Progenitor cell of endocrine pancreas (in vitro differentiated cells): Measurements from ENCODE around the gene SLC17A7. TPM values are rescaled to one million over a fixed set of nuclear protein-coding genes. Genes with fewer than 3 reads are reported as not detected.

ENCODE experiments used
- DNase-seq: peaks from one replicate; pipeline ENCODE4 v3.0.0; 2021; ENCODE audit warnings: low spot score; ENCODE audit not compliant: unreplicated experiment
- H3K27ac Mint-ChIP-seq: 2 replicates; pipeline ENCODE4 v1.8.0; 2021; ENCODE audit warnings: mild to moderate bottlenecking, moderate library complexity, mixed read lengths
- H3K27me3 Mint-ChIP-seq: 2 replicates; pipeline ENCODE4 v1.8.0; 2021; ENCODE audit warnings: mixed read lengths
- H3K36me3 Mint-ChIP-seq: 2 replicates; pipeline ENCODE4 v1.8.0; 2022; ENCODE audit warnings: mixed read lengths; ENCODE audit not compliant: insufficient read depth
- H3K4me1 Mint-ChIP-seq: 2 replicates; pipeline ENCODE4 v1.8.0; 2021; ENCODE audit warnings: low read depth, mixed read lengths
- H3K4me3 Mint-ChIP-seq: 2 replicates; pipeline ENCODE4 v1.8.0; 2021; ENCODE audit warnings: low read depth, mild to moderate bottlenecking, moderate library complexity, mixed read lengths
- H3K9me3 Mint-ChIP-seq: 2 replicates; pipeline ENCODE4 v1.8.0; 2021; ENCODE audit warnings: low read depth, mixed read lengths
- CTCF ChIP-seq: fragments of 200-600 bp; sonication (generic); IDR thresholded peaks from one replicate; pipeline ENCODE4 v1.5.0; 2021; ENCODE audit warnings: antibody characterized with exemption, mild to moderate bottlenecking; ENCODE audit not compliant: unreplicated experiment
- total RNA-seq: library from RNA; stranded (reverse); gene quantifications from 2 replicates; pipeline ENCODE4 v1.2.1, GENCODE V29; 2021

The SLC17A7 gene
- total RNA-seq, 1 donor from 2014 or later = 0.29 TPM

- Mint-ChIP-seq H3K4me1 (peaks cover 8% of the 10 kb centered on the region), H3K9me3 (no peaks in the 10 kb centered on the region)
- TF ChIP-seq CTCF = no peak
Measured at GRCh38 chr19:49398931-49399330, 42.4 kb downstream of the SLC17A7 start.

DNA sequence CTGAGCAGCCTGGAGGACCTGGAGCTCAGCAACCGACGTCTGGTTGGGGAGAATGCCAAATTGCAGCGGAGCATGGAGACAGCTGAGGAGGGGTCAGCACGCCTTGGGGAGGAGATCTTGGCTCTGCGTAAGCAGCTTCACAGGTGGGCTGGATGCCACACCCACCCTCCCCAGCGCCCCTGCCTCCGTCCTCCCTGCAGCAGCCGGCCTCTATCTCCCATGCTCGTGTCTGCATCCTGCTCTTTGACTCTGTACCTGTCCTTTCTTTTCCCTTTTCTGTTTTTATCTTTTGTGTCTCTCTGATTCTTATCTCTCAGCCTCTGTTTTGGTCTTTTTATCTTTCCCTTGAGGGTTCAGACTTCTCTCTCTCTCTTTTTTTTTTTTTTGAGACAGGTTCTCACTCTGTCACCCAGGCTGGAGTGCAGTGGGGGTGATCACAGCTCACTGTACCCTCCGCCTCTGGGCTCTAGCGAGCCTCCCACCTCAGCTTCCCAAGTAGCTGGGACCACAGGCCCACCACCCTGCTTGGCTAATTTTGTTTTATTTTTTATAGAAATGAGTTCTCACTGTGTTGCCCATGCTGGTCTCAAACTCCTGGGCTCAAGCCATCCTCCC lies 43.2 kb downstream of the SLC17A7 start:
- TF ChIP-seq CTCF = no peak
- Mint-ChIP-seq H3K9me3 (no peaks in the 10 kb centered on the region), H3K27ac (no peak overlapping the region)

More at GRCh38 chr19:49398931-49399330, 42.4 kb downstream of the SLC17A7 start:
- Mint-ChIP-seq H3K27ac (no peak overlapping the region), H3K4me3 (no peak overlapping the region), H3K27me3 (peaks cover 25% of the 10 kb centered on the region), H3K36me3 (no peaks in the 10 kb centered on the region)
- DNase-seq = no peak

GRCh38 chr19:49396738-49397505 lies 44.4 kb downstream of the SLC17A7 start:
- DNase-seq = no peak
- no peak for TF ChIP-seq CTCF
- H3K27me3 Mint-ChIP-seq = peaks cover 34% of the 10 kb centered on the region
- H3K36me3 Mint-ChIP-seq = no peaks in the 10 kb centered on the region
- H3K27ac Mint-ChIP-seq = no peak overlapping the region
- no peak overlapping the region for H3K4me3 Mint-ChIP-seq
- no peaks in the 10 kb centered on the region for H3K9me3 Mint-ChIP-seq
- peaks cover 2% of the 10 kb centered on the region for H3K4me1 Mint-ChIP-seq

More for the DNA sequence above, 43.2 kb downstream of the SLC17A7 start:
- no peak for DNase-seq
- Mint-ChIP-seq H3K4me3 (no peak overlapping the region), H3K4me1 (peaks cover 2% of the 10 kb centered on the region), H3K36me3 (no peaks in the 10 kb centered on the region), H3K27me3 (peaks cover 26% of the 10 kb centered on the region)

DNA sequence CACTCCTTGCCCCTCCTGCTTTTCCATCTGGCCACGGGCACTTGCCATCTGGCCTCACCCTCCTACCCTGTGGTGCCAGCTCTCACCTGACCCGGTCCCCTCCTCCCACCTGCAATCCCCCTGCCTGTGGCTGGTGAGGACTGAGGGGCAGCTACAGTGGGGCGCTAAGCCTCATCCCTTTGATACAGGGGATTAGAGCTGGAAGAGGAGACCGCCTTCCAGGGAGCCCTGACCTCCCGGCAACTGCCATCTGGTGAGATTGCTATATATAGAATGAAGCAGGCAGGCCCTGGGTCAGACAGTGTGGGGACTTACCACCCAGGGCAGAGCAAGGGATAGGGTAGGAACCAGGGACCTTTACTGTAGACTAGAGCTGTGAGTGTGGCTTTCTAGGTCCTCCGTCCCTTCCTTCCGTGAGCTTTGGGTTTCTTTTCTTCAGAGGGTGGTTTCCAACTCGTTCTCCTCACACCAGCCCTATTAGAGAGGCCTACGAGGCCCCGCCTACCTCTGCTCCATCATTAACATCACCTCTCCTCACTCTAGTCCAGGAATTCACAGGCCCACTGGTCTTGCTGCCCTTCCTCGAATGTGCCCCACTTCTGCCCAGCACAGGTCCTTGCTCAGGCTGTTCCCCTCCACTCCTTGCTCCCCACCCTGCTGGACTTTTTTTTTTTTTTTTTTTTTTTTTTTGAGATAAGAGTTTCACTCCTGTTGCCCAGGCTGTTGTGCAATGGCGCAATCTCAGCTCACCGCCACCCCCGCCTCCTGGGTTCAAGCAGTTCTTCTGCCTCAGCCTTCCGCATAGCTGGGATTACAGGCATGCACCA lies 45.5 kb downstream of the SLC17A7 start:
- no peak for DNase-seq
- Mint-ChIP-seq H3K4me1 (peaks cover 2% of the 10 kb centered on the region), H3K27me3 (peaks cover 30% of the 10 kb centered on the region), H3K4me3 (no peak overlapping the region), H3K9me3 (no peaks in the 10 kb centered on the region), H3K27ac (no peak overlapping the region), H3K36me3 (no peaks in the 10 kb centered on the region)
- no peak for TF ChIP-seq CTCF

GRCh38 chr19:49393881-49394280 lies 47.4 kb downstream of the SLC17A7 start:
- Mint-ChIP-seq H3K9me3 (no peaks in the 10 kb centered on the region), H3K27ac (no peak overlapping the region), H3K4me3 (no peak overlapping the region), H3K36me3 (no peaks in the 10 kb centered on the region), H3K4me1 (peaks cover 2% of the 10 kb centered on the region), H3K27me3 (peaks cover 35% of the 10 kb centered on the region)
- TF ChIP-seq CTCF = no peak
- DNase-seq = no peak
